Globus pallidus (tissue), 1 donor: ENCODE results near the gene MAML3.
A peak's percentile ranks its signal among the peaks of the same experiment; 100 is the strongest.

Experiments used
- DNase-seq: peaks from one replicate; pipeline ENCODE4 v3.0.0-alpha.2; 2015; ENCODE audit warnings: low spot score

Gene MAML3

DNA sequence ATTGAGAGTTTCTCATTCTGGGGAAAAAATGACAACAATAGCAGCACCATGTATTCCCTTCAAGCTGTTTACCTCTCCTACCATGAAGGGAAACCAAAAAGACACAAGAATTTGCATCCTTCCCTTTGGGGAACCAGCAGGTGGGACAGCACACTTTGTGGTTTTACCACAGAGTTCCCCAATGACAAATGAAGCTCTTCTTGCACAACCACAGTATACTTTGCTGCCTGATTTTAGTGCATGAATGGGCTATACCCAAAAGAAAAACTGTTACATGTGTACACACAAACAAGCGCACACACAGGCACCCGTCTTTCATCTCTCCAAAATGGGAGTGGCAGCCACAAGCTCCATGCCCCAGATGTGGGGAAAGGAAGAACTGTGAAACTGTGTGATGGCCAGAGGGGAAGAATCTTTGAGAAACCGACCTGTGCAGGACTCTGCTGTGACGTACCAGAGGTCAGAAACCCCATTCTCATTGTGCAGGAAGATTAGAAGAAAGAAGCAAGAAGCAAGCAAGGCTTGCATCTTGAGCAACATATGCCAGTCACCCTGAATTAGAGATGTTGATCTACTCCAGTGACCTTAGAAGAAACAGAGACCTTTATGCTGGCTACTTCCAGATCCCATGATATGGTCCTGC, 2.7 kb upstream of the MAML3 start:
- DNase-seq, result no peak

DNA sequence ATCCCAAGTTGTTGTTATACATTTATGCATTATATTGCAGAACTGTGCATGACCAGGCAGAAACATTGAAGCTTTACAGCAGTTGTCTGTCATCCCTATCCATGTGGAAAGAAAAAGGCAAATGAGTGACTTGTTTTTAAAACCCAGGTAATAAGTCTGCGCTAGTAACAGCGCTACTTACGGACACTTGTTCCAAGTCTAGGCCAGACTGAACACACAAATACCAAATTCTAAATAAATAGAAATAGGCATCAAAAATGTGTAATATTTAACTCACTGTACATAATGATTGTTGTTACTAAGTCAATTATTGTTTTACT, 548 bp upstream of the MAML3 start:
- DNase-seq, result no peak

DNA sequence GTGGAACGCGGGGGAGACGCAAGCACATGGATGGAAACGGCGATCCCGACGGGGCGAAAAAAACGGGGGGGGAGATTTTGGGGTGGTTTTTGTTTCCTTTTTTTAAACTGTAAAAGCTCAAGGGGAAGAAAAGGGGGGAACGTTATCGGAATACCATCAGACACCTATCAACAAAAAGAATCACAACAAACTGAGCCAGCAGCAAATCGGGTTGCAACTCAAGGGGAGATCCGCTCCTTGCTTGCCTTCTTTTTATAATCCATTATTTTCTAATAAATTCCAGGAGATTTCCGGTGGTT, 616 bp downstream of the MAML3 start:
- DNase-seq, result no peak

DNA sequence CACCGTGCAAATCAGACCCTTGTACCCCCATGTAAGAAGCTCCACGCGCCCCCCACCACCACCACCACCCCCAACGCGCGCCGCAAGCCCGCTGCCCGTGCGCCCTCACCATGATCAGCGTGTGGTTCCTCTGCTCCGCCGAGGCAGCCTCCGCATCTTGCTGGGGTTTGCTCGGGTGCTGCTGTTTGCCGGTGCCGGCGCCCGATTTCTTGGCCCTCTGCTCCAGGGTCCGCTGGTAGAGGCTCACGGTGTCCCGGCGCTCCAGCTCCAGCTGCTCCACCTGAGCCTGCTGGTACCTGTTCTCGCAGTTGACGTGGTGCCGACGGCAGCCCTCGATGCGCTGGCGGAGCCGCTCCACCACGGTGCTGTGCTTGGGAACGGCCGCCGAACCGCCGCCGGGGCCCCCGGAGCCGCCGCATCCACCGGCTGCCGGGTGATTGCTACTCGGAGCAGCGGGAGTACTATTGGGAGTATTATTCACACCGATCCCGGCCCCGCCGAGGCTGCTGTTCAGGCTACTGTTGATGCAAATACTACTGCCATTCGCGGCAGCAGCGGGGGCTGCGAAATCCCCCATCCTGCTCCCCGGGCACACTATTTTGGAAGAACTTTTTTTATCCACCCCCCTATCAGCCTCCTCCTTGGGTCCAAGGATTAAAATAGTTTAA, 1.1 kb downstream of the MAML3 start:
- peak; percentile 60 for DNase-seq

DNA sequence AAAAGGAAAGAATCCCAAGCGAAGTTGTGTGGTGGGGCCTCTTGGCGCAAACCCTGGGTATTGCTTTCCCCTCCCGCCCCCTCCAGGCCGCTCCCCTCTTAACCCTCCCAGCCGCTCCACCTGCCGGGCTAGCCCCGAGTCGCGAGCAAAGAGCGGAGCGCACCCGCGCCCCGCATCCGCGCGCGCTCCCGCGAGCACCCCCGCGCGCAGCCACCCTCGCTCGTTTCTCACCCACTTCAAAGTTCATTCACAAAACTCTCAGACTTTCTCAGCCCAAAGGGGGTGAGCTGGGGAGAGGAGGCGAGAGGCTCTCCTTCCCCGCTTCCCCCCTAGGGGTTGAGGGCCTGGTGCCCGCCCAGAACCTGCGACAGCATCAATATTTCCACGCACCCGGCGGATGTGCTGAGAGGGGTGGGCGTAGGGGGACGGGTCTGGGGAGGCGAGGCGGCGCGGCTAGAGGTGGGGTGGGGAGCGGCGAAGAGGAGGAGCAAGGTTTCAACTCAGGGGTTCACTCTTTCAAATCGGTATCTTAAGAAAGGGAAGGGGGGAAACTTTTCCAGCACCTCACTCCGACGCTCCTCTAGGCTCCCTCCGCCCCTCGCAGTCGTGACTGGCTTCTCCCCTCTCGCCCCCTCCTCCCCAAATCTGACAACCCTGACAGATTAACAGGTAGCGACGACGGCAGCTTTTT, 1.8 kb downstream of the MAML3 start:
- peak; percentile 47 for DNase-seq

DNA sequence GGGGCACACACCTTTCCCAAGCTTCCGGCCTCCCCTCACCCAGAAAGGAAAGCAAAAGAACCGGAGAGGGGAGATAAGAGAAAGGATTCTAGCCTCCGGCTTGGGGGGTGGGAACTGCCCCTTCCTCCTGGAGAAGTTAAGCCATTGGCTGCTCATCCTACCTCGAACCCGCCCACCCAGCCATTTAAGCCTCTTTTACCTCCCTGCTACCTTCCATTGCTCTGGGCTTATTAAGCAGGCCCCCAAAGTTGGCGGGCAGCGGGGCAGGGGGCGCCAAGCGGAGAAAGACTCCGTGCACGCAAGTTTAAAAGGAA, 2.3 kb downstream of the MAML3 start:
- peak; percentile 78 for DNase-seq

DNA sequence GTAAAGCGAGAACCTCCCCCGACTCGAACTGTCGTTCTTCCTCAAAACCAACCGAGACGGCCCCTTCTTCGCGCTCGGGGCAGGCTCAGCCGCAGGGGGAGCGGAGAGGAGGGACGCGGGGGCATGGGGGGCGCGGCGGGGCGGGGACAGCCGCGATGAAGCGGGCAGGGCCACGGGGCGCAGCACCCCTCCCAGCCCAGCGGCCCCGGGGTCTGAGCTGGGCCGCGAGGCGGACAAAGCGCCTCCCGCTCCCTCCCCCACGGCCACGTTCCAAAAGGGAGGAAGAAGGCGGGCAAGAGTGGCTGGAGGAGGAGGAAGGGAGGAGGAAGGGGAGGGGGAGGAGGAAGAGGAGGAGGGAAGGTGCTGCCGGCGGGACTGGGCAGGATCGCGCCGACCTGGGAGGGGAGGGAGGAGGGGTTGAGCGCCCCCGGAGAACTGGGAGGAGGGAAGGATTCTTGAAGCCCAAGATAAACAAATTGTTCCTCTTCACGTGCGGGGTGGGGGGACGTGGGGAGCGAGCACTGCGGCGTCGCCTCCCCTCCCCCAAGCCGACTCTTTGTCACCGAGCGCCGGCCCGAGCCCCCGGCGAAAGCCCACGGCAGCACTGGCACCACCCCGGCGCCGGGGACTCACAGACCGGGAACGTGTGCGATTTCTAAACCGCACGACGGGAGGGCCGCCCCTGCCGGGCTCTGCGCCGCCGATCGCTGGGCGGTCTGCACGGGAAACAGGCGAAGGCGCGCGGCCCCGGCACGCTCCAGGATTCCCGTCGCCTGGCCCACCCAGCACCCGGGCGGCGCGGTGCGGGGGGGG, 2.9 kb downstream of the MAML3 start:
- peak; percentile 86 for DNase-seq

DNA sequence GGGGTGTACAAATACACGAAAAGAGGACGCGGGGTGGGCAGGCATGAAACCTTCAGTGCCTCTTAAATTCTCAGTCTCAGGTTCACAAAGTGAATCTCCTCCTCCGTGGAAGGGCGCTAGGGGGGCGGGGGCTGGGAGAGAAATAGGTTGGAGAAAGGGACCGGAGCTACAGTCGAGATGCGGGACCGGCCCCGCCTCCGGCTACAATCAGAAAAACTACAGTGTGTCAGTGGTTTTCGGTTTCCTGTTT, 3.4 kb downstream of the MAML3 start:
- DNase-seq, result no peak

DNA sequence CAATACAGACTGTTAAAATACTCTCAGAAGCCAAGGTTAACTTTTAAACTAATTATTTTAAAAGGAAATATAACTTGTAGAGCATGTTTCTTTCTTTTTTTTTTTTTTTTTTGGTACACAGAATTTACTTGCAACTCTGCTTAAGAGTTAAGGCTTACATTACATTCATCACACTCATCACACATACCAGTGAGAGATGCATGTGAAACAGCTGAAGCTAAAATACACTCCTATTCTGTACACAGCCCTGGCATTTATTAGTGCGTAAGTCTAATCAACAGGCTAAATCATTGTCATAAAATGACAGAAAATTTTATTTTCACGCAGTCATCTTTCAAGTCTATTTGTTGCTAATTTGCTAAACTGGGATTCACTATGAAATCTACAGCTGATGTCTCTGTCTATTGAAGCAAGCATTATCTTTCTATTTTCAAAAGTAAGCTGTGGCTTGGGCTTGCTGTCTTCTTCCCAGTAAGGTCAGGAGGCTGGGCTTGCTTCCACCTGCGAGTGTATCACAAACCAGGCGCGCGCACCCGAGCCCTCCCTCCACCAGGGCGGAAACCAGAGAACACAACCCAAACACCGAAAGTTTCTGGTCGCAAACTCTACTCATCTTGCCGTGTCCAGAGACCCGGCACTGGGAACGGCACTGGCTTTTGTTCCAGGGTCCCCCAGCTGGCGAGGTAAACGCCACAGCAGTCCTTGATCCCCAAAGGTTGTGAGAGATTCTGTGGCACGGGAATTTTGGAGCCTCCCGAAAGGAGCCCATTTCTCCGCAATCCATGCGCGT, 3.9 kb downstream of the MAML3 start:
- DNase-seq, result peak; percentile 62

DNA sequence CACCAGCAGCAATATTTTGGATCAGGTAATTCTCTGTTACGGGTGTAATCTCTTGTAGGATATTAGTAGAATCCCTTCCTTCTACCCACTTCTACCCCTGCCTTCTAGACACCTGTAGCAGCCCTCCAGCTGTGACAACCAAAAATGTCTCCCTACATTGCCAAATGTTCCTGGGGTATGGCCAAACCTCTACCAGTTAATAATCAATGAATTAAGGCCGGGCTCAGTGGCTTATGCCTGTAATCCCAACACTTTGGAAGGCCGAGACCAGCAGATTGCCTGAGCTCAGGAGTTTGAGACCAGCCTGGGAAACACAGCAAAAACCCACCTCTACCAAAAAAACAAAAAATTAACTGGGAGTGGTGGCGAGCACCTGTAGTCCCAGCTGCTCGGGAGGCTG, 9.9 kb downstream of the MAML3 start:
- no peak for DNase-seq

DNA sequence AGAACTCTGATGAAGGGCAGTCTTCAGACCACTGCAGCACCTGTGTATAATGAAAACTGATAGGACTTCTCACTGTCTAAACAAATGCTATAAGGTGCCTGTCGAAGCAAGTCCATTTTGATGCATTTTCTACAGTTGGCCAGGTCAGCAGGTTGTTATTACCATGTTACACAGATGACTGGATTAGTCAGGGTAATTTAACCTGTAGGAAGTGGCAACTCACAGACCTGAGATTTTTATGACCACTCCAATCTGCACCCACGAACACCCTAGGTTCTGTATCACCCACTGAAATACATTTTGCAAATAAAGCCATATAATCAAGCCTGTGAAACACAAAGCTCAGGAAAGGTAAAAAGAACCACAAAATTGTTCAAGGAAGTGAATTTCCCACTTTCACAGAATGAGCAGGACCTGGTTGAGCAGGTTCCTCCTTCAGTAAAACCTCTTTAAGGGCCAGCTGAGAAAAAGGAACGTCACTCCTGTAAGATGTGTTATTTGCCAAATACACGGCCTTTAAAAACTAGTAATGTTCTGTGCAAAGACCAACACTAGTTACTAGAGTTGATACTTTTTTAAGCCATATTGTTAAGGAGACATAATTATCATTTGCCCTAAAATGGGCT, 12.7 kb downstream of the MAML3 start:
- no peak for DNase-seq

DNA sequence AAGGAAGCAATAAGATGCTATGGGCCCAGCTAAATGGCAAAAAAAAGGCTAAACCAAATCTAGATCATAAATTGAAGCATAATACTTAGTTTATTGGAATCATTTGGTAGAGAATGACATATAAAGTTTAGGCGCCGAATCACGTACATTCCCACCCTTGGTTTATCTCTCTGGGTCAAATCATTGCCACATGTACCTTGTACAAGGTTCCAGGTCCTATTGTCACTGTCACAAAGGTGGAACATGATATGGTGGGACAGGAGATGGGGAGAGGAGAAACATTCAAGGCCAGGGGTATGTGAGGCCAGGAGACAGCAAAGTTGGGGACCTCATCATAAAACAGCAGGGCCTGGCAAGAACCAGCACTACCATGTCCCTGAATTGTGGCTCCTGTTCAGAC, 13.4 kb downstream of the MAML3 start:
- DNase-seq, result no peak

DNA sequence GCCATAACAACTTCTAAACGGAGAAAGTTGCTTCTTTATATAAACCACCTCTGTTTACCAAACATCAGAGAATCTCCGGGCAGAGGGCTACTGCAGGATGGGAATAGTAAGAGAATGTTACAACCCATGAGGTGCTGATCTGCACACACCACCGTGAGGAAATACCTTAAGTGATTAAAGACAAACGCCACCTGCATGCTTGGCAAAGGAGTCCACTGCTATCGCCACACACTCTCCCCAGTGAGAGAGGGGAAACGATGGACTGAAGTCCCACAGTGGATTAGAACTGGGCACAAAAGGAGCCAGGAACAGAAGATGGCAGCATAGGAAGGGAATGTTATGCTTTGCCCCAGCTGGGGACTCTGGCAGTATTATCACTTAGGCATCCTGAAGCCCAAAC, 15.6 kb downstream of the MAML3 start:
- no peak for DNase-seq

DNA sequence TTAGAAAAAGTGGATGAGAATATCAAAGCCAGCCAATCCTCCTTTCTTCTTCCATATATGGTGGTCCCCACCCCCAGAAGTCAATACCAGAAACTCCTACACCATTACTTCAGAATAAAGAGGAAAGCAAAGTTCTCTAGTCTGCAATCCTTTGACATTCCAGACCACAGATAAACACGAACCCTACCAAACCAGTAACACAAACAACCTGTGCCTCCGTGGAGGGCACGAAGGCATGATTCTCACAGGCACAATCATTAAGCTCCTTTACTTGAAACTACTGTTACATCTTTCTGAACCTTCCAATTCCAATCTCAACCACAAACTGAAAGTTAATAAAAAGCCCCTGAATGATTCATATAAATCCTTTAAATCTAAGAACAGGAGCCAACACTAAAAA, 16.3 kb downstream of the MAML3 start:
- DNase-seq, result no peak

DNA sequence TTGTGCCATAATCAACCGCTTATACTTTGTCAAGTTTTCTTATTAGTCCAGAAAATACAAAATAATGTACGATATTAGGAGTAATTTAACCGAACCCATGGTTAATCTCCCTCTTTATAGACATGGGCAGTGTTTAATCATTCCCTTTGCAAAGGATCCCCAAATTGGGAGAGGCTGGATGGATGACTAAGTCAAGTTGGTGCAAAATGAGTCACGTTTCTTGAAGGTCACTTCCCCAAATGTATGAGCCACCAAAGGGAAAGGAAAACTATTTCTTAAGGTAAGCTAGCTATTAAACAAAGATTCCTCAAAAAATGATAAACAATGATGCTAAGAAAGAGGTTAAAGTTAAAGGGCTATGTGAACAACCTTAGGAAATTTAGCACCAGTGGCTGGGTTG, 17.5 kb downstream of the MAML3 start:
- DNase-seq, result no peak

DNA sequence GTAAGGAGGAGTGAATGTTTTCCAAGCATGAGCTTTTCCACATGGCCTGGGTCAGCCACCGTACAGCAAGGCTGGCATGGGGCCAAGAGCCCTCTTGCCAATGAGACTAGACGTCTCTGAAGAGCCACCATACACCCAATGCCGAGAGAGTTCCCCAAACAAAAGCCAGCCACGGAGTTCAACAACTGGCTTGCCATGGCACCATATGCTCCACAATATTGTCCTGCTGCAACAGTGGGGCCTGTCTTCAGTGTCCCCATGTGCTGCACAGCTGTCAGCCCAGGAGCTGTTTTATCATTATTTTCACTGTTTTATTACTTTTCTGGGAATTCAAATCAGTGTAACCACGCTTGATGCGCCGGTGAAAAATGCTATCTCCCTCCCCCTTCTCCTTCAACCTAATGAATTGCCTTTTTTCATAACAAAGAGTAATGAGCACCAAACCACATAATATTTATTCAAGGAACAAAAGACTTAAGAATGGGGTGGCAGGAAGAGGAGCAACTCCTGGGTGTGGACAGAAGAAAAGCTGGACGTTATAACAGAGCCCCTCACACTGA, 18.4 kb downstream of the MAML3 start:
- peak; percentile 67 for DNase-seq

DNA sequence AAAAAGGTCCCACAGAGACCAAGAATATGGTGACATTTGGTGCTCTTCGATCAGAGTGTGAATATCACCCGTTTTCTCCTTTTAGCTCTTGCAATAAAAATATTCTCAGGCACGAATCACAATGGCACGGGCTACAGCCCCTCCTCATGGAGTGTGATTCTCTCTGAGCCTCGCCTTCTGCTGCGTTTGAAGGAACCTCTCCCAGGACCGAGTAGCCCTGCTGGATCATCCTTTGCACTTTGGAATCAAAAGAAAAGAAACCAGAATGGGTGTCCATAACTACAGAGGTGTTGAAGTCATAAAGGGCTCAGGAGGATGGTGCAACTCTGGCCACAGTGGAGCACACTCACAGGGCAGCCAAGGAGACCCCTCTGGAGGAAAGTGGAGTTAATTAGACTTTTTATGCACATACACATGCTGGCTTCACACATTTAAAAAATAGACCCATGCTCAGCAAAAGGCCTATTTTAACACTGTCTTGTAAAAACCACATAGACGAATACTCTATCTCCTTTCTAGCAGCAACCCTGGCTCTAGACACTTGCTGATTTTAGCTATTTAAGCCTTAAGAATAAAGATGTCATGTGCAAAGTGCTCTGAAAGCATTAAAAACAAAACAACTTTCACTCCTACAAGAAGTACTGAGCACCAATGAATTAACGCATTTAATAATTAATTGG, 19.1 kb downstream of the MAML3 start:
- no peak for DNase-seq

DNA sequence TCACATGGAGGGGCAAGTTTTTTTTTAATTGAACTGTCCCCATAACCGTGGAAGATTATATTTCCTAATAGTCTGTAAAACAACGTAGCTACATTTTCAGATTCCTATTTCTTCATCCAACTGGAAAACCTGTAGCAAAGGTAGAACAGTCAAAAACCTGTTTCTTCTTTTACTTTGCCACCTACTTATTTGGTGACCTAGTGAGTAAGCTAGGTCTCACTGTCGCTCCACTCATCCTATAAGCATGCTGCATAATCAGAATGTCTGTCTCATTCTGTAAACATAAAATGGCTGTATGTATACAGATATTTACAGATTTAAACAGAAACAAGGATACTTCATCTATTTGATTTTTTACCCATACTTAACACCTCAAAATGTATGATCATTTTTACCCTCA, 20.4 kb downstream of the MAML3 start:
- no peak for DNase-seq

DNA sequence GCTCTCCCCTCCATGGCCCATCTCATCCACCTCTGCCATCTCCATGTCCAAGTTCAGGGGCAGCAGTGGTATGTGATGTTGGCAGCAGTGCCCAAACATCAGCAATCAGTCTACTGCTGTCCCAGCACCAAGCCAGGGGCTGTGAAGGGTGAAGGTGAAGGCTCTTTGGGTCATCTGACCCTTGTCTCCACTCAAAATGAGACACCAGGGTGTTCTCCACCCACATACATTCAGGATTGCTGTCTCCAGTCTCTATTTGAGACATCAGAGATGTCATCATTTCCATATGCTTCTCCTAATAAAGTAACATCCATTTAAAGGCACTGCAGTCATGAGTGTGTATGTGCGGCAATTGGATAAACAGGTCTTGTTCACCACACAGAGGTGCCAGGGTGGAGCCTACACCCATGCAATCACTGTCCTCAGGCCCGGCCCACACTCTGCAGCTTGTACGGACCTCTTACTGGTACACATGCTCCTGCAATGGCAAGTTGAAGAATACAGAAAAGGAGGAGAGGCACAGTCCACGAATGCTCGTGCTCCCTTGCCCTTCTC, 22.2 kb downstream of the MAML3 start:
- no peak for DNase-seq

DNA sequence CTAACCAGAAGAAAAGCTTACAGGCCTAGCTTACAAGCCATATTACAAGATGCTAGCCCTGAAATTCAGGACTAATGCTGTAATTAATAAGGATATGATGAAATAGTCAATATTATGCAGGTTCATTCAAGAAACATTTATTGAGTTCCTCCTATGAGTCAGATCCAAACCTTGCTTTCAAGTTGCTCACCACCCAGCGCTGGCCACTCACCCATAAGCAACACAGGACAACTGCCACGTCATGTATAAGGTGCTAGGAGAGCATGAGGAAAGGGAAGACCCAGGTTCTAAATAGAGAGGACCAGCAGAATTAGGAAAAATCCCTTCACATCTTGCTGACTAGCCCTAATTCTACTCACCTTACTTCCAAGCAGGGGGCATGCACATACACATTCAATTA, 23.3 kb downstream of the MAML3 start:
- DNase-seq, result no peak

DNA sequence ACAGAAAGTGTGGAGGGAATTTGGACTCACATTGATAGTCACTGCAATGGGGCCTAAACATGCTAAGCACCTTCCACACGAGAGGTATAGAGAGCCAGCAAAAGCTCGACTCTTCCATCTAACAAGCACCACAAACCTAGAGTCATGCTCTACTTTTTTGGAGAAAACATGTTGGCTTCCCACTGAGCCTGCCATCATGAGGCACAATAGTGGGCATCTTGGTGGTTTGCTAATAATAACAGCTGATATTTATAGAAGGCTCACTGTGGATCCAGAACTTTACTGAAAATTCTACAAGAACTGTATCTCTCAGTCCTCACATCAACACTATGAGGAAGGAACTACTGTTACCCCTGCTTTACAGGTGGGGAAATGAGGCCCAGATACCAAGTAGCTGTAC, 26.6 kb downstream of the MAML3 start:
- no peak for DNase-seq
